ENCODE results near the gene TSG101. TPM values are rescaled to one million over a fixed set of nuclear protein-coding genes. Genes with fewer than 3 reads are reported as not detected.

TSG101 gene
- total RNA-seq, 2 donors from 2014 or later: 24.8 to 36.5 TPM

Other genes with a start within 250 kb of the TSG101 start
- 10 to 100 TPM; 17.9 to 23.5 TPM for gene HPS5, start 204.8 kb downstream of the TSG101 start, total RNA-seq
- gene GTF2H1, start 204.4 kb downstream of the TSG101 start, total RNA-seq: 10 to 100 TPM; 48.9 to 54.2 TPM
- 1,000 to 10,000 TPM; 1,801 to 2,195 TPM for gene LDHA, start 132.4 kb downstream of the TSG101 start, total RNA-seq
- gene LDHC, start 114.6 kb downstream of the TSG101 start, total RNA-seq: under 1 TPM in 1 of 2 donors, not detected in 1; 0.63 TPM
- not detected for gene LDHAL6A, start 71.1 kb downstream of the TSG101 start, total RNA-seq
- gene UEVLD, start 61.8 kb upstream of the TSG101 start, total RNA-seq: 10 to 100 TPM; 24.4 to 25.2 TPM
- 1 to 10 TPM; 2.5 to 4.9 TPM for gene MISFA, start 72.8 kb upstream of the TSG101 start, total RNA-seq
- gene SPTY2D1, start 107.4 kb upstream of the TSG101 start, total RNA-seq: 10 to 100 TPM; 33.8 to 34.5 TPM
- gene TMEM86A, start 171.8 kb upstream of the TSG101 start, total RNA-seq: under 1 TPM; 0.24 to 0.40 TPM
- gene IGSF22, start 199.2 kb upstream of the TSG101 start, total RNA-seq: 1 to 10 TPM in 1 of 2 donors, not detected in 1; 1.4 TPM

Data from activated T-helper 17 cell treated with anti-CD3 and anti-CD28 coated beads, Interleukin-2, amount 50 U/mL, for 72 hours (primary cell).